IPS-15b (cell line): Measurements from ENCODE around the gene ATP1A2.
"Not testable (repeated sequence)": the region's sequence is repeated elsewhere in the genome, so short reads cannot be mapped to it uniquely, and the experiment has no call there.

Experiments
- H3K27me3 ChIP-seq: one replicate; pipeline ENCODE4 v1.6.1; 2013; ENCODE audit warnings: low read length; ENCODE audit not compliant: control insufficient read depth, insufficient read depth
- H3K36me3 ChIP-seq: one replicate; pipeline ENCODE4 v1.6.1; 2013; ENCODE audit warnings: low read length; ENCODE audit not compliant: control insufficient read depth, insufficient read depth
- H3K4me1 ChIP-seq: one replicate; pipeline ENCODE4 v1.6.1; 2013; ENCODE audit warnings: mild to moderate bottlenecking, low read length; ENCODE audit not compliant: control insufficient read depth, insufficient read depth
- H3K4me3 ChIP-seq: one replicate; pipeline ENCODE4 v1.5.1; 2013; ENCODE audit warnings: low read depth, low read length
- H3K9ac ChIP-seq: one replicate; pipeline ENCODE4 v1.6.1; 2013; ENCODE audit warnings: low read depth, mild to moderate bottlenecking, low read length
- H3K9me3 ChIP-seq: one replicate; pipeline ENCODE4 v1.6.1; 2013; ENCODE audit warnings: mild to moderate bottlenecking, low read length; ENCODE audit not compliant: control insufficient read depth, insufficient read depth

The ATP1A2 gene

DNA sequence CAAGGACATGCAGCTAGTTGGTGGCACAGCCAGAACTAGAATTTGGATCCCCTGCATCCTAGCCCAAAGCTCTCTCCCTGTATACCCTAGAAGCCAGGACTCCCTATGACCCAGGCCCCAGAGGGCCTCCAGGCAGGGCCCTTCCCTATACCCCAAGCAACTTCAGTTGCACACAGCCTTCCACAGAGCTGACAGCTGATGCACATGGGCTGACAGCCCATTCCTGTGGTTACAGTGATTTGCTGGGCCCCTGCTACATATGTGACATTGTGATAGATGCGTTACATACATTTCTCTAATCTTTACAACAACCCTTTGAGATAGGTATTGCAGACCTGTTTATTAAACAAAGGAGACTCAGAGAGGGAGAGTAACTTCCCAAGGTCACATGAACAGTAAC lies 5.8 kb downstream of the ATP1A2 start:
- no peaks in the 10 kb centered on the region for H3K27me3 ChIP-seq
- no peak overlapping the region for H3K9ac ChIP-seq
- H3K4me1 ChIP-seq: peaks cover 13% of the 10 kb centered on the region
- no peaks in the 10 kb centered on the region for H3K9me3 ChIP-seq
- H3K36me3 ChIP-seq: peaks cover 14% of the 10 kb centered on the region
- no peak overlapping the region for H3K4me3 ChIP-seq

- Histone ChIP-seq H3K9me3 (no peaks in the 10 kb centered on the region), H3K36me3 (peaks cover 17% of the 10 kb centered on the region), H3K9ac (no peak overlapping the region), H3K4me1 (peaks cover under 1% of the 10 kb centered on the region), H3K27me3 (no peaks in the 10 kb centered on the region), H3K4me3 (no peak overlapping the region)
Measured at GRCh38 chr1:160122978-160123495, 7.5 kb downstream of the ATP1A2 start.

DNA sequence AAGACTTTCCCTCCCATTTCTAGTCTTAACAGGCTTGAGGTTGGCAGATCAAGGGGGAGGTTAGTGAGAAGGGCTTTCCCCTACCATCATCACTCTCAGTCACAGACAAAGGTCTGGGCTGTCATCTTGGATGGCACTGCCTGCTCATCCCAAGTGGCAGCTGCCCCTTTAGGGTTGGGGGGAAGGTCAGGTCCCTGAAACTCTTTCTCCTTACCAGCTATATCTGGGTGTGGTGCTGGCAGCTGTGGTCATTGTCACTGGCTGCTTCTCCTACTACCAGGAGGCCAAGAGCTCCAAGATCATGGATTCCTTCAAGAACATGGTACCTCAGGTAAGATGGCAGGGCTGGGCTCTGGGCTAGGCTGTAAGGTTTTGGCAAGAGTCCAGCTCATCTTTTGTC lies 8.2 kb downstream of the ATP1A2 start:
- H3K27me3 ChIP-seq: no peaks in the 10 kb centered on the region
- no peaks in the 10 kb centered on the region for H3K9me3 ChIP-seq
- H3K4me3 ChIP-seq: no peak overlapping the region
- no peaks in the 10 kb centered on the region for H3K4me1 ChIP-seq
- peaks cover 19% of the 10 kb centered on the region for H3K36me3 ChIP-seq
- no peak overlapping the region for H3K9ac ChIP-seq

DNA sequence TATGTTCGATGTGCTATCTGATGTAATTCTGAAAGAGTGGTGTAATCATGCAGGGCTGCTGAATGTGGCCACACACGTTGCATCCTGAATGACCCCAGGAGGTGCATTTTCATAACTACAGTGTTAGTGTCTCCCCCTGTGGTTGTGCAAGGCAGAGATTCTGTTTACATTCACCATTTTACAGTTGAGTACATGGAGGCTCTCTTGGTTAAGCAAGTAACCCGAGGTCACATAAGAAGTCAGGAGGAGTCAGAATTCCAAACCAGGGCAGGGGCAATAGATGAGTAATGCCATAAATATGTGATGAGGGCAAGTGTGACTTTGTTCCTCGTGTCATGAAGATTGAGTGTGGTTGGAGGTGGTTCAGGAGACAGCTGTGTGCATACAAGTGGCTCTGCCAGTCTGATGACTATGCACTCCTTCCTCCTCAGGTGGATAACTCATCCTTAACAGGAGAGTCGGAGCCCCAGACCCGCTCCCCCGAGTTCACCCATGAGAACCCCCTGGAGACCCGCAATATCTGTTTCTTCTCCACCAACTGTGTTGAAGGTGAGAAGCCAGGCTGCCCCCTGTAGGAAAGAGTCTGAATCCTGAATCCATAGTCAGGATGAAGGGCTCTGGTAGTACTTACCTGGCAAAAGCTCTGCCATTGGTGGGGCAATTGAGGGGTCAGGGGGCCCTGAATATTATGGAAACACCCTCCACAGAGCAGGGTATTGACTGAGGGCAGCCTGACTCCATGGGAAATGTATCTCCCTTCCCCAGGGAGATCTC lies 9.3 kb downstream of the ATP1A2 start:
- Histone ChIP-seq H3K36me3 (peaks cover 29% of the 10 kb centered on the region), H3K27me3 (no peaks in the 10 kb centered on the region), H3K4me3 (no peak overlapping the region), H3K9me3 (no peaks in the 10 kb centered on the region), H3K4me1 (no peaks in the 10 kb centered on the region), H3K9ac (no peak overlapping the region)

DNA sequence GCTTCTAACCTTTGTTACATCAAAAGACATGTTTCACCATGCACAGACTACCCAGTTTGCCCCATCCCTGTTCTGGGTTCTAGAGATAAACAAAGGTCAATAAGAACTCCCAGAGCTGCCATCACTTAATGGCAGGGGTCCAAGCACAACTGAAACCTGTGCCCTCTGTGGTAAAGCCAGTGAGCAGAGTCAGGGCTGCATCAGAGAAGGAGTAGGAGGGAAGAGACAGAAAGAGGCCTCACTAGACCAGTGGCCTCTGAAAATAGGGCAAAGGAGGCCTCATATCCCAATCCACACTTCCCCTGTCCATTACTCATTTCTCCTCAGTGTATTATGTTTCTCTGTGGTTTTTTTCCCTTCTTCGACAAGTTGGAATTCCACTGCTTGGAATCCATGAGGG lies 10.2 kb downstream of the ATP1A2 start:
- no peaks in the 10 kb centered on the region for H3K9me3 ChIP-seq
- no peaks in the 10 kb centered on the region for H3K4me1 ChIP-seq
- peaks cover 33% of the 10 kb centered on the region for H3K36me3 ChIP-seq
- H3K4me3 ChIP-seq: no peak overlapping the region
- H3K27me3 ChIP-seq: no peaks in the 10 kb centered on the region
- H3K9ac ChIP-seq: no peak overlapping the region

DNA sequence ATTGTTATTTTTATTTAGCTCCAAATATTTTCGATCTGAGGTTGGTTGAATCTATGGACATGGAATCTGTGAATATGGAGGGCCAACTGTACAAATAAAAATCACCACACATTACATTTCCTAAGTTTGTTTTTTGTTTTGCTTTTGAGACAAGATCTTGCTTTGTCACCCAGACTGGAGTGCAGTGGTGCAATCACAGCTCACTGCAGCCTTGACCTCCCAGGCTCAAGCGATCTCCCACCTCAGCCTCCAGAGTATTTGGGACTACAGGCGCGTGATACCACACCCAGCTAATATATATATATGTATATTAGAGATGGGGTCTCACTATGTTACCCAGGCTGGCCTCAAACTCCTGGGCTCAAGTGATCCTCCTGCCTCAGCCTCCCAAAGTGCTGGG lies 10.8 kb downstream of the ATP1A2 start:
- not testable (repeated sequence) for H3K27me3 ChIP-seq, H3K9ac ChIP-seq
- H3K36me3 ChIP-seq: peaks cover 39% of the 10 kb centered on the region

DNA sequence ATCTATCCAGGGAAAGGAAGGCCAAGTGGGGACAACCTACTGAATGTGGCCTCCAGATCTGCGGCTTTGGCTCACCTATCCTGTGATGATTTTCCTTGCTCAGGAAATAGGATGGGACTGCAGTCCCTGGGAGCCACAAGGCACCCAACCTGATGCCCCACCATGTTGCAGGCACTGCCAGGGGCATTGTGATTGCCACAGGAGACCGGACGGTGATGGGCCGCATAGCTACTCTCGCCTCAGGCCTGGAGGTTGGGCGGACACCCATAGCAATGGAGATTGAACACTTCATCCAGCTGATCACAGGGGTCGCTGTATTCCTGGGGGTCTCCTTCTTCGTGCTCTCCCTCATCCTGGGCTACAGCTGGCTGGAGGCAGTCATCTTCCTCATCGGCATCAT lies 11.8 kb downstream of the ATP1A2 start:
- H3K9ac ChIP-seq: no peak overlapping the region
- no peaks in the 10 kb centered on the region for H3K9me3 ChIP-seq
- H3K4me1 ChIP-seq: no peaks in the 10 kb centered on the region
- no peaks in the 10 kb centered on the region for H3K27me3 ChIP-seq
- H3K36me3 ChIP-seq: peaks cover 43% of the 10 kb centered on the region
- H3K4me3 ChIP-seq: no peak overlapping the region

More for the DNA sequence above, 10.8 kb downstream of the ATP1A2 start:
- not testable (repeated sequence) for H3K4me1 ChIP-seq, H3K9me3 ChIP-seq, H3K4me3 ChIP-seq

DNA sequence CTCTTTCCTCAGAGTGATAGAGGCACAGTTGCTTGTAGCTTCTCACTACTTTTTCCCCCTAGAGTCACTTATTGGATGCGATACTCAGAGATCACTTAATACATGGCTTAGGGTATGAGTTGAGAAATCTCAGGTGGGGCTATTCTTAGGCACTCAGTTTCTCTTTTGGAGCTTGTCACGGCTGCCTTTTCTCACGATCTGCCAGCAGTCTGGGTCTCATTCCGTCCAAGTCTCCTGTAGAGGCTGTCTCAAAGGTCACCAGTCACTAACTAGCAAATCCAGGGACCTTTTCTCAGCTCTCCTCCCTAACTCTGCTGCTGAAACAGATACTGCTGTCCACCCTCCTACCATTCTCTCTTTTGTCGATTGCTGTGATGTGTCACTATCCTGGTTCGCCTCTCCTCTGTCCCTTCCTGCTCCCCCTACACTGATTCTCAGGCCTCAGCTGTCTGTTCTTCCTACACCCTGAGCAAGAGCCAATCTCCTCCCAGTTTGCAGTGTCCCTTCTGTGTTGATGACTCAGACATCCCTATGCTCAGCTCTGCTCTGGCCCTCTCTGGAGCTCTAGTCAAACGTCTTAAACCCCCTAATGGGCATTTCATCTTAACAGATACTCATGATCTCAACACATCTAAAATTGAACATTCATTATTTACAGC lies 12.4 kb downstream of the ATP1A2 start:
- no peaks in the 10 kb centered on the region for H3K27me3 ChIP-seq
- peaks cover 43% of the 10 kb centered on the region for H3K36me3 ChIP-seq
- H3K9ac ChIP-seq: no peak overlapping the region
- H3K4me1 ChIP-seq: no peaks in the 10 kb centered on the region
- H3K4me3 ChIP-seq: no peak overlapping the region
- no peaks in the 10 kb centered on the region for H3K9me3 ChIP-seq

GRCh38 chr1:160128636-160129035 lies 13.1 kb downstream of the ATP1A2 start:
- Histone ChIP-seq H3K9ac (no peak overlapping the region), H3K27me3 (no peaks in the 10 kb centered on the region), H3K9me3 (no peaks in the 10 kb centered on the region), H3K4me3 (no peak overlapping the region), H3K36me3 (peaks cover 43% of the 10 kb centered on the region), H3K4me1 (no peaks in the 10 kb centered on the region)

- no peak overlapping the region for H3K9ac ChIP-seq
- H3K27me3 ChIP-seq: no peaks in the 10 kb centered on the region
- no peak overlapping the region for H3K4me3 ChIP-seq
- H3K4me1 ChIP-seq: no peaks in the 10 kb centered on the region
- H3K36me3 ChIP-seq: peaks cover 43% of the 10 kb centered on the region
- no peaks in the 10 kb centered on the region for H3K9me3 ChIP-seq
Measured at GRCh38 chr1:160129046-160129445, 13.5 kb downstream of the ATP1A2 start.

DNA sequence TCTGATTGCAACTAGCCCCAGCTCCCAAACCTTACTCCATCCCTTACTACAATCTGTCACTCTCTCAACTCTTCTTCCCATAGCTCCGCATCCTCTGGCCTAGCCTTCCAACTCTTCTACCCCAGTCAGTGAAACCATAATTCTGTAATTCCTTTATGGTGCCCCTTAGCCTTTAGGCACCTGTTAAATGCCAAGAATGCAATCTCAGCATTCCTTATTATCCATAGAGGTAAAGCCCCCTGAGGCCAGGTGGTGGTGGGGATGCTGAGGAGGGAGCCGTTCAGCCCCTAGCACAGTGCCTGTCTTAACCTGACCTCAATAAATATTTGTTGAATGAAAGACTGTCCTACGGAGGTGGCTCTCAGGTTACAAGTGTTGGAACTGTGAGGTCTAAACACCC lies 14.0 kb downstream of the ATP1A2 start:
- Histone ChIP-seq H3K36me3 (peaks cover 38% of the 10 kb centered on the region), H3K4me3 (no peak overlapping the region), H3K9me3 (no peaks in the 10 kb centered on the region), H3K4me1 (no peaks in the 10 kb centered on the region), H3K9ac (no peak overlapping the region), H3K27me3 (no peaks in the 10 kb centered on the region)

DNA sequence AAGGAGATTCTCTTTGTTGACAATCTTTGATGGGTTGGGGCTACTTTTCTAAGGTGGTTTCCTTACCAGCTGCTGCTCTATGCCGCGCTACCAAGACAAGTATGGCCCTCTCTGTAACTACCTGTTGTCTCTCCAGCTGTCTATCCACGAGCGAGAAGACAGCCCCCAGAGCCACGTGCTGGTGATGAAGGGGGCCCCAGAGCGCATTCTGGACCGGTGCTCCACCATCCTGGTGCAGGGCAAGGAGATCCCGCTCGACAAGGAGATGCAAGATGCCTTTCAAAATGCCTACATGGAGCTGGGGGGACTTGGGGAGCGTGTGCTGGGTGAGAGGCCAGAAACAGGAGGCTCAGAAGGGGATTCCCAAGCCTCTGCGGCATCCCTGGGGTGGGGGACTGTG lies 14.4 kb downstream of the ATP1A2 start:
- Histone ChIP-seq H3K9ac (no peak overlapping the region), H3K27me3 (no peaks in the 10 kb centered on the region), H3K9me3 (no peaks in the 10 kb centered on the region), H3K36me3 (peaks cover 38% of the 10 kb centered on the region), H3K4me1 (no peaks in the 10 kb centered on the region), H3K4me3 (no peak overlapping the region)
